Amygdala (tissue), 56 donors: ENCODE data around the gene METAP2.
"Not testable (repeated sequence)": the region's sequence is repeated elsewhere in the genome, so short reads cannot be mapped to it uniquely, and the experiment has no call there.

ENCODE experiments used
- DNase-seq, 56 donors: peaks; one replicate each; lab custom pipeline; 2025; lab: John Stamatoyannopoulos, UW

METAP2 gene

DNA sequence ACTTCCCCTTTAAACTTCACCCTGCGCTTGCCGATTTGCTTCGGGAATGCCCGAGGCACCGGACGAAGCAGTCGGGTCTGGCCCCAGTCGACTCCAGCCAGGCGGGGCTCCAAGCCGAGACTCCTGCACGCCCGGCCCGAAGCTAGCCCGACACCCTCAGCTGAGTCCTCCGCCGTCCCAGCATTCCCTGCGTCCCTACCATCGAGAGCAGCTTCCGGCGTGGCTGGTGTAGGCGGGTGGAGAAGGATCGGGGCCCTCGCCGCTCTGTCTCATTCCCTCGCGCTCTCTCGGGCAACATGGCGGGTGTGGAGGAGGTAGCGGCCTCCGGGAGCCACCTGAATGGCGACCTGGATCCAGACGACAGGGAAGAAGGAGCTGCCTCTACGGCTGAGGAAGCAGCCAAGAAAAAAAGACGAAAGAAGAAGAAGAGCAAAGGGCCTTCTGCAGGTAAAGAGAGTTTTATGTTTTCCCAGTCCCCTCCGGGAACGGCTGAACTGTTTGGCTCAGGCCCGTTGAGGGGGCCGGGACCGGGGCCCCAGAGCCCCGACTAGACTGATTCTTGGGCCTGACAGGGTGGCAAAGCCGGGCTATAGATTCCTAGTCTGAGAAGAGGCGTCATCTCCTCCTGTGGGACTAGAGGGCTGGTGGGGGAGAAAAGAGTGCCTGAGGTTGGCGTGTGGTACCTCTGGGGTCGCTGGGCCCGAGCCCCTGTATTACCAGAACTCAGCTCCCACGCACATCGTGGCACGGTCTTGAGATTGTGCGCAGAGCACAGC is at the start of gene METAP2:
Gene METAP2 (plus strand): TSS at position 269 of the 776 bp plus-strand sequence. CDS start 28 bp downstream, at position 297.
- DNase-seq = peak; percentile 48 to 97 (median 93)

DNA sequence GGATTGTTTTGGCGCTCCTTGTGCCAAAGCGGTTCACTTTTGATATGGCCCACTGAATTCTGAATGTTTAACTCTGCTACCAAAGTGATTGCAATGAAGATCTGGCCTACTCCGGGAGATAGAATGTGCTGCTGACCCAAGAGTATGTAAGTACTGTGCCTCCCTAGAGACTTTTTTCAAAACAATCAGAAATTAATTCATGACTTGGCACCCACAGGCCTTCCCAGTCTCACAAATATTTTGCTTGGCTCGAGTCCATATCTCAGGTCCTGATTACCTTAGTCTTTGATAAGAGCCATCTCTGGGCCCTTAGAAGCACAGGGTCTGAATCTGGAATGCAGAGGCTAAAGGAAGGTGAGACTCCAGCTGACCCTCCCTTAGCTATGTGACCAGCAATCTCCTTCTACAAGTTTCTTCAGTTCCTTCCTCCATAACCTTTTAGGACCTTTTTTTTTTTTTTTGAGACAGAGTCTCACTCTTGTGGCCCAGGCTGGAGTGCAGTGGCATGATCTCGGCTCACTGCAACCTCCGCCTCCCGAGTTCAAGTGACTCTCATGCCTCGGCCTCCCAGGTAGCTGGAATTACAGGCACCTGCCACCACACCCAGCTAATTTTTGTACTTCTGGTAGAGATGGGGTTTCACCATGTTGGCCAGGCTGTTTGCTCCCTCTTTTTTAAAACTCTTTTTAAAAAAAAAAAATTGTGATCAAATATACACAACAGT is 49.5 kb upstream of the METAP2 start:
- DNase-seq = no peak

DNA sequence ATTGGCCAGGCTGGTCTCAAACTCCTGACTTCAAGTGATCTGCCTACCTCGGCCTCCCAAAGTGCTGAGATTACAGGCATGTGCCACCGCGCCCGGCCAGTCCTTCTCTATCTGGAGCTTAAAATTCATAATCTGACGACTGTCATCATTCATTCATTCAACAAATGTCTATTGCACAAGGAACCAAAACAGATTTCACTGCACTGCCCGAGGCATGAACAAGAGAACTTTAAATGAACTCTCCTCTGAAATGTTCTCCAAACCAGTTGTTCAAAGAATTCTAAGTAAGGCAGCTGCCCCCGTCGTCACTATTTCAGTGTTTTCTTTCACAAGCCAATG is 44.8 kb upstream of the METAP2 start:
- no peak for DNase-seq

DNA sequence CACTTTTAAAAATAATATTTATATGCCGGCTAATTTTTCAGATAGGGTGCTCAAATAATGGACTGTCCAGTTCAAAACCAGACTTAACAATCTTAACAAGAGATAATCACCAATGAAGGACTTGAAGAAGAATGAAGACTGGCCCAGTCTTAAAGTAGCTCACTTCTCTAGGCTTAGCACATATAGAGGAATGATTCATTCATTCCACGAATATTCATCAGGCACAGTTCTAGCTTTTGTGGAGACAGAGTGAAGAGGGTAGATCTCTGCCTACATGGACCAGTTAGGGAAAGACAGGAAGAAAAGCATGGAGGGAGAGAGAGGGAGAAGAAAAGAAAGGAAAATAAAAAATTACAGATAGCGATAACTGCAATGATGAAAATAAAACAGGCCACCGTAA is 42.8 kb upstream of the METAP2 start:
- DNase-seq = no peak

DNA sequence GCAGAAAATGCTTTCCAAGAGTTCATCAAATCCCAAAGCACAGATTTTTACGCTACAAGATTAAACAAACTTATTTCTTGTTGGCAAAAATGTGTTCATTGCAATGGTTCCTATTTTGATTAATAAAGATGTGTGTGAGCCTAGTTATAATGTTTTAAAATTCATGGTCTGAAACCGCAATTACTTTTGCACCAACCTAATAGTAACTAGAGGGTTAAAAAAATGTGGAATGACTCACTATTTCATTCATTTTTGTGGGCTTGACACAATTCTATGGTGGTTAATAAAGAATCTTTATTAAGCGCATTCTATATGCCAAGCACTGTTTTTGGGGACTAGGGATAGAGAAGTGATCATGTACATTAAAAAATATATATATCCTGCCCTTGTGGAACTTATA is 38.6 kb upstream of the METAP2 start:
- no peak for DNase-seq

DNA sequence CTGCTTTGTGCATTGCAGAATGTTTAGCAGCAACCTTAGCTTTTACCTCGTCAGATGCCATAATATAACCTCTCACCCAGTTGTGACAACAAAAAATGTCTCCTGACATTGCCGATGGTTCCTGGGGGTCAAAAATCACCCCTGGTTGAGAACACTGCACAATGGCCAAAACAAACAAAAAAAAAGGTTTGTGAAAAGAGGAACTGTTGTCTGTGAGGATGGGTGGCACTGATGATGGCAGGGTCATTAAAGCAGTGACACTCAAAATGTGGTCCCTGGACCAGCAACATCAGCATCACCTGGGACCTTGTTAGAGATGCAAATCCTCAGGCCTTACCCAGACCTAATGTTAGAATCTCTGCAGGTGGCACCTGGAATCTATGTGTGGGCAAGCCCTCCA is 36.4 kb upstream of the METAP2 start:
- no peak for DNase-seq

DNA sequence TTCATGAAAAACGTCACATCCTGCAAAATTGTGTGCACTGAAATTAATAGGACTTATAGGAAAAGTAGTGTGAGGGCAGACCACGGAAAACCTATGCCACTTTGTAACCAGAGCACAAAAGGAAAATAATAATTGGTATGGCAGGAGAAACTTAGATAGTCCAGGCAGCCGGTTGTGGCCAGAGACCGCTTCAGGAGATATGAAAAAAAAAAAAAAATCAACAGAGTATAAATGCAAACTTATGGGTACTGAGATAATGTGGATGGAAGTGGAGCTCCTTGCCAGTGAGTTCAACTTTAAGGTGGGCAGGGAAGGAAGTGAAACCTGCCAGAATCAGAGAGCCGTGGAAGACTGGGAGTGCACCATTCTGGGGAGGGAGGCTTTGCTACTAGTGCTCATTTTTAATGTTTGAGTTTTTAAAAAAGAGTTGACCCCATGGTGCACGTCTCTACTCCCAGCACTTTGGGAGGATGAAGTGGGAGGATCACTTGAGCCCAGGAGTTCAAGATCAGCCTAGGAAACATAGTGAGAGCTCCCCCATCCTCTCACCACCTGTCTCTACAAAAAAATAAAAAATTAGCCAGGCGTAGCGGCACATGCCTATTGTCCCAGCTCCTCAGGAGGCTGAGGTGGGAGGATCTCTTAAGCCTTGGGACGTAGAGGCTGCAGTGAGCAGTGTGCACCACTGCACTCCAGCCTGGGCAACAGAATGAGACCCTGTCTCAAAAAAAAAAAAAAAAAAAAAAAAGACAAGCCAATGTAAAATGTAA is 34.3 kb upstream of the METAP2 start:
- no peak for DNase-seq

DNA sequence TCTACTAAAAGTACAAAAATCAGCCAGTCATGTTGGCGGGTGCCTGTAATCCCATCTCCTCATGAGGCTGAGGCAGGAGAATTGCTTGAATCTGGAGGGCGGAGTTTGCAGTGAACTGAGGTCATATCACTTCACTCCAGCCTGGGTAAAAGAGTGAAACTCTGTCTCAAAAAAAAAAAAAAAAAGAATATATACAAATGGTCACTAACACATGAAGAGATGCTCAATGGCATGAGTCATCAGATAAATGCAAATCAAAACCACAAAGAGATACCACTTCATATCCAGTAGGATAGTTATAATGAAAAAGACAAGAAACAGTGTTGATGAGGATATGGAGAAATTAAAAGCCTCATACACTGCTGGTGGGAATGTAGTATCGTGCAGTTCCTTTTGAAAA is 33.6 kb upstream of the METAP2 start:
- no peak for DNase-seq

DNA sequence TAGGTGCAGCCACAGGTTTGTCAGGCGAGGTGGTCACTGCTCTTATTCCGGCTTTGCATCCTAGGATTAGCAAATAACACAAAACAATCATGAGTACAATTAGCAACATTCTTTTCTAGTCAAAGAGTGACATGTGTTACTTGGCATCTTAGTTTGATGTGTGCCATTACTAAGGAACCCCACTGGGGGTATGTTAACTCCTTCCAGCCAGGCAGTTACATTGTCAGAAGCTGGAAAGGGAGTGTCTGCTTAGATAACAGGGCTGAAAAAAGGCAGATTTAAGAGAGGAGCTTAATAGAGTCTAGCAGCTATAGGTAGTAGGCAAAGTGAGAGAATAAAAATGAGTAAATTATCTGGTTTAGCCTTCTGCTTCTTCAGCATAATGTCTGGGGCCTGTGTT is 30.5 kb upstream of the METAP2 start:
- DNase-seq = no peak

DNA sequence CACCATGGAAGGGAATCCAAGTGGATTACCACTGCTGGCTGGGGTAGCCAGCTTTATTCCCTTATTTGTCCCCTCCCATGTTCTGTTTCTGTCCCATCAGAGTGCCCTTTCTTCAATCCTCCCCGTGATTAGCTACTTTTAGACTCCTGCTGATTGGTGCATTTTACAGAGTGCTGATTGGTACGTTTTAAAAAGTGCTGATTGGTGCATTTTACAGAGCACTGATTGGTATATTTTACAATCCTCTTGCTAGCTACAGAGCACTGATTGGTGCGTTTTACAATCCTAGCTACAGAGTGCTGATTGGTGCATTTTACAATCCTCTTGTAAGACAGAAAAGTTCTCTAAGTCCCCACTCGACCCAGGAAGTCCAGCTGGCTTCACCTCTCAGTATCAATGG is 28.9 kb upstream of the METAP2 start:
- DNase-seq = not testable (repeated sequence)

DNA sequence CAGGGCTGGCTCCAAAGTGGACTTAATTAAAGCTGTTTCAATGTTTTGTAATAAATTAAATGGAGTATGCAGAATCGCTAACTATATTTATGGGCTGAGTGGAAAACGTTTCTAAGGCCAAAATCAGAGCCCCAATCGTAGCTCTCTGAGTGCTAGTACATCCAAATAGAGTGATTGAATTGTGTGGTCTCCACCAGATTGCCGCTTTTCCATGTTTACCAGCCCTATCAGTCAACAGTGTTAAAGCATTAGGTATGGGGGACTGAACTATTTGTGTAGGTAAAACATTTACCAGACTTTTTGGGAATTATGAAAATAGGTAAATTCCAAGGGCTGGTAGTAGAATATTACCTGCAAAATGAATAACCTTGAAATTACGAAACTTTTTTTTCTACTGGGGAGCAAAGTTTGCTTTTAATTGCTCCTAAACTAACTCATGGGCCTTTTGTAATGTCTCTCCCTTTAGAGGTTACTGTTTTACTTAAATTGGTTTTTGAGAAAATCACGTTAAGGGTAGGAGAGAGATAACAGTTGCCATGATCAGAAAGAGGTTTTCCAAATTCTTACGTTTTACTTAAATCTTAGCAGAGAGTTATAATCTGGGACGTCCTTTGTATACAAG is 28.0 kb upstream of the METAP2 start:
- DNase-seq = no peak

DNA sequence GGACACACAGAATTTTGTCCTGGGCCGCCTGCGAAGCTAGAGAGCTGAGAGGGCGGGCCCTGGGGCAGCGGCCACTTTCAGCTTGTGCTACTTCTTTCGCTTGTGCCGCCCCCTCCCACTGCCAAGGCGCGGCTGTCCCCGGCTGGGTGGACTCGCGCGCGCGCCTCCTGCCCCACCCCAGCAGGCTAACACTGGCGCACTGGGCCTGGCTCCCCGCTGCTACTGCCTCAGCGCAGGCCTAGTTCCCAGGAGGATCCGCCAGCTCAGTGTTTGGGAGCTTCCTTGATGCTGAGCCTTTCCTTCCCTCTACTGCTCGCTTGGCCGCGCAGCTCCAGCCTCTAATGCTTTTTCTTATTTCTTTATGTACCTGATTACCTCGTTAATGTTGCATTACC is 27.4 kb upstream of the METAP2 start:
- DNase-seq = peak in 10 of 56 donors; percentile 0 to 35 (median 8)

DNA sequence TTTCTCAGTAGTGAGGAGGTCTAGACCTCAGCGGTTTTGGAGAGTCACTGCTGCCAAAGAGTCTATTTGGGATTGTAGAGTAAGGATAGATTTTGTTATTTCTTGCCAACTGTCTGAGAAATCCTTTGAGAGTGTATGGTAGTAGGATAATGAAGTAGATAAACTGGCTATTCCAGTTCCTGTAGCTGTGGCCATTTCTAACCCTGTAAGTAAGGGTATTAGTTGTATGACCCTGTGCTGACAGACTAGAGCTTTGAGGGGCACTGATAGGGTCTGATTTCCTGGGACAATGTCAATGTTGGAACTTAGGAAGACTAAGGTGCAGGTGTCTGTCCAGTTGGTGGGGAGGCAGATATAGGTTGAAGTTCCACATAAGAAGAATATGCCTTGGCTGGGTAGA is 24.3 kb upstream of the METAP2 start:
- DNase-seq = not testable (repeated sequence)

DNA sequence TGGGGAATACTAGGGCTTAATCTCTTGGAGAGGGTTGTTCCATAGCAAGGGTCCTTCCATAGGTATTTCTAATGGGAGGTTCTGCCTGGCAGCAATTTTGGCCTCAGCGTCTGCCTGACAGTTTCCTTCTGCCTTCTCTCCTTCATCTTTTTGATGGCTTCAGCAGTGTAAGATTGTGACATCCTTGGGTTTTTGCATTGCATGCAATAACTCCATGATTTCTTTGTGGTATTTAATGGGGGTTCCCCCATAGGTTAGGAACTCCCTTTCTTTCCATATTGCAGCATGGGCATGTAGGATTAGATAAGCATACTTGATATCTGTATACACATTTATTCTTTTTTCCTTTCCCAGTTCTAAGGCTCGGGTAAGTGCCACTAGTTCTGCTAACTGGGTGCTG is 21.5 kb upstream of the METAP2 start:
- not testable (repeated sequence) for DNase-seq

DNA sequence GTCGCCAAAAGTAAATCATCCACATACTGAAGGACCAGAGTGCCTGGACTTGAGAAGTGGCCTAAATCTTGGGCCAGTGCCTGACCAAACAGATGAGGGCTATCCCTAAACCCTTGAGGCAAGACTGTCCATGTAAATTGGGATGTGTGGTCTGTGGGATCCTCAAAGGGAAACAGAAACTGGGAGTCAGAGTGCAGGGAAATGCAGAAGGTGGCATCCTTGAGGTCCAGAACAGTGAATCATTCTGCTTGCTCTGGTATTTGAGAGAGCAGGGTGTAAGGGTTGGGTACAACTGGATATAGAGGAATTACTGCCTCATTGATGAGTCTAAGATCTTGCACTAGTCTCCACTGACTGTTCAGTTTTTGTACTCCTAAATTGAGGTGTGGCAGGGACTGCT is 20.1 kb upstream of the METAP2 start:
- not testable (repeated sequence) for DNase-seq

DNA sequence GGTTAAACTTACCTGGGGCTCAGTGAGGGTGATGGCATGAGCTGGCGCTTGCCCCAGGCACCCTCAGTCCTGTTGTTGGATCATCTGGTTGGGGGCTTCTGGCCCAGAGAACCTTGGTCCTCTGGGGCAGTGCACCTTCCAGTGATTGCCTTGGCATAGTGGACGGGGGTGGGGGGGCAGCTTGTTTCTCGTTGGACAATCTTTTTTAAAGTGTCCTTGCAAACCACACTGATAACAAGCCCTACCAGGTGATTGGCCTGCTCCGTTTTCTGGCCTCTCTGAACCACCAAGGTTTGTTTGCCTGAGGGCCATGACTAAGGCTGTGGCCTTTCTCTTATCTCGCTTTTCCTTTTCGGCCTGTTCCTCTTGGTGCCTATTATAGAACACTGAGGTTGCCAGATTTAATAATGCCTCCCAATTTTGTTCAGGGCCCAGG is 19.2 kb upstream of the METAP2 start:
- DNase-seq = not testable (repeated sequence)

DNA sequence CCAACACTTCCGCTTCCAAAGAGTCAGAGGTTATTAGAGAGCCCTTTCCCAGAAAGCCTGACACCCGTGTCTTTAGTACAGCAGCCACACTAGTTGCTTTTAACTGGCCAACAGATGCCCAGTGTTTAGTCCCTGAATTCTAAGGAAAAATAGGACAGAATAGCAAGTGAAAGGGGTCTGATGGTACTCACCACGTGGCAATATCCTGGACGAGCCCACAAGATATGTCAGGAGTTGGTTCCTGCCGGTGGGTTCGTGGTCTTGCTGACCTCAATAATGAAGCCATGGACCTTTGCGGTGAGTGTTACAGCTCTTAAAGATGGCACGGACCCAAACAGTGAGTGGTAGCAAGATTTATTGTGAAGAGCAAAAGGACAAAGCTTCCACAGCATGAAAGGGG is 16.3 kb upstream of the METAP2 start:
- not testable (repeated sequence) for DNase-seq

DNA sequence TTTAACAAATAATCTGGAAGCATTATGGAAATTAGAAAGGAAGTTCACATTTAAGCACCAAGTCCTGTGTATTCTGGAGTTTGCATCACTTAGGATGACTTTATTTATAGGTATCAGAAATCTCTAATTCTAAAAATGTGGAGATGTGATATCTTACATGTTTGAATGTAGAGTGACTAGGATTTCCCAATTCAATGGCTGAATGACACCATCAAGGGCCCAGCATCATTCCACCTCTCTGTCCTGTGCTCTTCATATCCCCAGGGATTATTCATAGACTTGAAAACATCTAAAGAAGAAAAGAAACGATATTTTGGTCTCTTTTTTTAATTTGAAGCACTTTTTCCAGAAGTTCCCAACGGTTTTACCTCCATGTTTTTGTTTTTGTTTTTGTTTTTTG is 15.2 kb upstream of the METAP2 start:
- DNase-seq = no peak

DNA sequence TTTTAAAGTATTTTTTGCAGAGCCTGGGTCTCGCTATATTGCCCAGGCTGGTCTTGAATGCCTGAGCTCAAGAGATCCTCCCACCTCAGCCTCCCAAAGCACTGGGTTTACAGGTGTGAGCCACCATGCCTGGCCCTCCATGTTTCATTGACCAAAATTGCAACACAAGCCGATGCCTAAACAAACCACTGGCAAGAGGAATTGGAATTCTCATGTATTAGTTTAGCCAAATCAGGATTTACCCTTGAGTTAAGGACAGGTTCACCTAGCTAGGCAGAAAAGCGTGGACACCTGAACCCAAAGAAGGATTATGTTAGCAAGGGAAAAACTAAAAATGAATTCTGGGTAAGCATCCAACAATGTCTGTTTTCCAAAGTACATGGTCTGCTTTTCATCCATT is 14.6 kb upstream of the METAP2 start:
- no peak for DNase-seq

DNA sequence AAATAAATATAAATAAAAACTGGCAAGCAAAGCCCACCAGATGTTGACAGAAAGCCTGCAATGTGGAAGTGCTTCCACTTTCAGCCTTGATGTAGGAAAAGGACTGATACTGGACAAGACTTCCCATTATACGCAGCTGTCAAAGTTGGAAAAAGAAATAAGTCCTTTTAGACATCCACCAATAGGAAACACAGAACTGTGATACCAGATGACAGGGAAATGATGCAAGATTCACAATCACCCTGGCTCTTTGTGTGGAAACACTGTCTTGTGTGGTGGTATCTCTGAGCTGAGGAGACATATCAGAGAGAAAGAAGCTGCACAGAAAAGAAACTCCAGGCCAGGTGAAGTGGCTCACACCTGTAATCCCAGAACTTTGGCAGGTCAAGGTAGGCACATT is 13.8 kb upstream of the METAP2 start:
- no peak for DNase-seq

DNA sequence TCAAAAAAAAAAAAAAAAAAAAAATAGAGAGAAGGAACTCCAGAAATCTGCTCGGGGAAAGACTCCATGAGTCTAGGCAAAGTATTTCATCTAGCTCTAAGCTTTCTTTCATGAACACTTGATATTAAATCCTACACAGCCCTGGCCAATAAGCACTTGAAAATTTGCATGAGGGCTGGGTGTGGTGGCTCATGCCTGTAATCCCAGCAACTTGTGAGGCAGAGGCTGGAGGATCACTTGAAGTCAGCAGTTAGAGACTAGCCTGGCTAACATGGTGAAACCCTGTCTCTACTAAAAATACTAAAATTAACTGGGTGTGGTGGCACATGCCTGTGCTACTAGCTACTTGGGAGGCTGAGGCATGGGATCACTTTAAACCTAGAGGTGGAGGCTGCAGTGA is 13.1 kb upstream of the METAP2 start:
- no peak for DNase-seq
